WTC11 (cell line): ENCODE data around the gene MPP2. TPM values are rescaled to one million over a fixed set of nuclear protein-coding genes. Genes with fewer than 3 reads are reported as not detected.
"Not testable (repeated sequence)": the region's sequence is repeated elsewhere in the genome, so short reads cannot be mapped to it uniquely, and the experiment has no call there.

ENCODE experiments used
- ATAC-seq: fragments of 200-7000 bp; cut with Tn5 transposase; 2 replicates; pipeline ENCODE4 v1.10.0; 2021; ENCODE audit warnings: mild to moderate bottlenecking, moderate library complexity
- CTCF ChIA-PET: fragments of 300-600 bp; sonication (Branson Sonifier 250); formaldehyde crosslinking; loops from one replicate; lab custom pipeline; 2021; ENCODE audit warnings: antibody characterized with exemption; lab: Charles Lee
- POLR2A ChIA-PET: fragments of 350-600 bp; sonication (Branson Sonifier 250); formaldehyde crosslinking; loops from one replicate; lab custom pipeline; 2021; ENCODE audit warnings: antibody characterized with exemption; lab: Charles Lee
- DNase-seq: peaks from one replicate; pipeline ENCODE4 v3.0.0; 2021; ENCODE audit warnings: low spot score
- H3K27ac Mint-ChIP-seq: 2 replicates; pipeline ENCODE4 v1.8.0; 2021; ENCODE audit warnings: mixed read lengths
- H3K27me3 Mint-ChIP-seq: 2 replicates; pipeline ENCODE4 v1.8.0; 2021; ENCODE audit warnings: low read depth, mild to moderate bottlenecking, moderate library complexity, mixed read lengths
- H3K36me3 Mint-ChIP-seq: 2 replicates; pipeline ENCODE4 v1.8.0; 2021; ENCODE audit warnings: mixed read lengths
- H3K4me1 Mint-ChIP-seq: 2 replicates; pipeline ENCODE4 v1.8.0; 2022; ENCODE audit warnings: mixed read lengths
- H3K4me3 Mint-ChIP-seq: 2 replicates; pipeline ENCODE4 v1.8.0; 2021; ENCODE audit warnings: mild to moderate bottlenecking, moderate library complexity, mixed read lengths
- H3K9me3 Mint-ChIP-seq: 2 replicates; pipeline ENCODE4 v1.8.0; 2021; ENCODE audit warnings: mixed read lengths
- JUN ChIP-seq: sonication (generic); formaldehyde crosslinking; IDR thresholded peaks from 2 replicates; pipeline ENCODE4 v1.8.0; 2023; ENCODE audit warnings: mild to moderate bottlenecking, missing genetic modification reagents
- NFATC4 ChIP-seq: fragments of 250-450 bp; sonication (Bioruptor Pico); IDR thresholded peaks from 2 replicates; pipeline ENCODE4 v1.9.0; 2021; ENCODE audit warnings: mild to moderate bottlenecking
- NFE2L1 ChIP-seq: sonication (generic); formaldehyde crosslinking; IDR thresholded peaks from 2 replicates; pipeline ENCODE4 v1.8.1; 2023; ENCODE audit warnings: missing genetic modification reagents
- TP53 ChIP-seq: sonication (generic); formaldehyde crosslinking; IDR thresholded peaks from 2 replicates; pipeline ENCODE4 v1.8.1; 2023; ENCODE audit warnings: mild to moderate bottlenecking, missing genetic modification reagents
- ZNF423 ChIP-seq: fragments of 250-450 bp; sonication (Bioruptor Pico); IDR thresholded peaks from 2 replicates; pipeline ENCODE4 v2.1.2; 2022; ENCODE audit warnings: mild to moderate bottlenecking, moderate library complexity
- total RNA-seq: library from RNA; stranded (reverse); gene quantifications from 3 replicates; pipeline ENCODE4 v1.2.3, GENCODE V29; 2021
- TF ChIP-seq, protein P1 (sequence below): sonication (generic); formaldehyde crosslinking; IDR thresholded peaks from 2 replicates; pipeline ENCODE4 v1.8.1; 2022; ENCODE audit warnings: missing genetic modification reagents, borderline replicate concordance
- TF ChIP-seq, protein P2 (sequence below): sonication (generic); formaldehyde crosslinking; IDR thresholded peaks from 2 replicates; pipeline ENCODE4 v1.8.0; 2022; ENCODE audit warnings: mild to moderate bottlenecking, missing genetic modification reagents
- TF ChIP-seq, protein P3 (sequence below): sonication (generic); formaldehyde crosslinking; IDR thresholded peaks from 2 replicates; pipeline ENCODE4 v1.8.1; 2022; ENCODE audit warnings: mild to moderate bottlenecking, moderate library complexity, missing genetic modification reagents
- TF ChIP-seq, protein P4 (sequence below): sonication (generic); formaldehyde crosslinking; IDR thresholded peaks from 2 replicates; pipeline ENCODE4 v1.8.0; 2023; ENCODE audit warnings: mild to moderate bottlenecking, missing genetic modification reagents
- TF ChIP-seq, protein P5 (sequence below): sonication (generic); formaldehyde crosslinking; IDR thresholded peaks from 2 replicates; pipeline ENCODE4 v1.8.1; 2022; ENCODE audit warnings: low read depth, missing genetic modification reagents, borderline replicate concordance
- TF ChIP-seq, protein P6 (sequence below): fragments of 250-450 bp; sonication (Bioruptor Pico); IDR thresholded peaks from 2 replicates; pipeline ENCODE4 v1.9.0; 2021; ENCODE audit warnings: moderate library complexity, mild to moderate bottlenecking, inconsistent platforms, borderline replicate concordance

MPP2 gene
- total RNA-seq, 1 experiment from 2014 or later = 29.3 TPM

DNA sequence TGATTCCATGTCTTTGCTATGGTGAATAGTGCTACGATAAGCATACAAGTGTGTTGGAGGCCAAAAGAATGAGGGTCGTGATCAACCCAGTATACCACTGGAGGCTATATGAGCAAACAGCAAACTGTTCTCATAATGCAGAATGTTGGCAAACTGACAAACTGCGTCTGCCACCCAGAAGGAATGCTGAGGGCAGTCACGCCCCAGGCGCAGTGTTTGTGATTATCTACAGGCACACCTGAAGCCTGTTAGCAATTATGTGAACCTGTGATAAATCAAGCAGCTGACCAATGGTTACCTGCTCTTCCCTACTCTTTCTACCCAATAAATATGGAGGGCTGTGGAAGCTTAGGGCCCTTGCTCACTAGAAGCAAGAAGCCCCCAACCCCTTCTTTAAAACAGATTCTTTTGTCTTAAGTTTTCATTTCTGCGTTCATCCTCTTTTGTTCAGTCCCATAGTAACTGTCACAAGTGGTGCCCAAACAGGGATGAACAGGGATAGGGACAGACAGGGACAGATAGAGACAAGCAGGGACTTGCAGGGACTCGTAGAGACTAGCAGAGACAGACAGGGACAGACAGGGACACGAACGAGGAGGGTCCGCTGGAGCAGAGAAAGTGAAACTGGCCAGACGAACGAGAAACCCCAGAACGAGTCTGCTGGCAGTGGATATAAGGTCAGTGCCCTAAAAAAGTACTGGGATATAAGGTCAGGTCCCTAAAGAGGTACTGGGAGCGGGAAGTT, 35.2 kb downstream of the MPP2 start:
- H3K27ac Mint-ChIP-seq = no peak overlapping the region; the same call in 1 of the 2 replicates
- no peak for ATAC-seq
- ChIA-PET POLR2A (no interaction called here), CTCF (interaction anchor here (1.4 kb wide), 1 partner anchor 26 kb away, joined by 4 read pairs; no protein-coding TSS in a partner anchor)
- no peaks in the 10 kb centered on the region for H3K9me3 Mint-ChIP-seq
- H3K27me3 Mint-ChIP-seq = peaks cover 13% of the 10 kb centered on the region
- DNase-seq = no peak
- no peak overlapping the region for H3K4me3 Mint-ChIP-seq
- TF ChIP-seq, protein P1, sequence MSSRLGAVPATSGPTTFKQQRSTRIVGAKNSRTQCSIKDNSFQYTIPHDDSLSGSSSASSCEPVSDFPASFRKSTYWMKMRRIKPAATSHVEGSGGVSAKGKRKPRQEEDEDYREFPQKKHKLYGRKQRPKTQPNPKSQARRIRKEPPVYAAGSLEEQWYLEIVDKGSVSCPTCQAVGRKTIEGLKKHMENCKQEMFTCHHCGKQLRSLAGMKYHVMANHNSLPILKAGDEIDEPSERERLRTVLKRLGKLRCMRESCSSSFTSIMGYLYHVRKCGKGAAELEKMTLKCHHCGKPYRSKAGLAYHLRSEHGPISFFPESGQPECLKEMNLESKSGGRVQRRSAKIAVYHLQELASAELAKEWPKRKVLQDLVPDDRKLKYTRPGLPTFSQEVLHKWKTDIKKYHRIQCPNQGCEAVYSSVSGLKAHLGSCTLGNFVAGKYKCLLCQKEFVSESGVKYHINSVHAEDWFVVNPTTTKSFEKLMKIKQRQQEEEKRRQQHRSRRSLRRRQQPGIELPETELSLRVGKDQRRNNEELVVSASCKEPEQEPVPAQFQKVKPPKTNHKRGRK (CRISPR knock-in tag) = no peak
- TF ChIP-seq, protein P2, sequence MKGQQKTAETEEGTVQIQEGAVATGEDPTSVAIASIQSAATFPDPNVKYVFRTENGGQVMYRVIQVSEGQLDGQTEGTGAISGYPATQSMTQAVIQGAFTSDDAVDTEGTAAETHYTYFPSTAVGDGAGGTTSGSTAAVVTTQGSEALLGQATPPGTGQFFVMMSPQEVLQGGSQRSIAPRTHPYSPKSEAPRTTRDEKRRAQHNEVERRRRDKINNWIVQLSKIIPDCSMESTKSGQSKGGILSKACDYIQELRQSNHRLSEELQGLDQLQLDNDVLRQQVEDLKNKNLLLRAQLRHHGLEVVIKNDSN (CRISPR knock-in tag) = no peak
- TF ChIP-seq, protein P3, sequence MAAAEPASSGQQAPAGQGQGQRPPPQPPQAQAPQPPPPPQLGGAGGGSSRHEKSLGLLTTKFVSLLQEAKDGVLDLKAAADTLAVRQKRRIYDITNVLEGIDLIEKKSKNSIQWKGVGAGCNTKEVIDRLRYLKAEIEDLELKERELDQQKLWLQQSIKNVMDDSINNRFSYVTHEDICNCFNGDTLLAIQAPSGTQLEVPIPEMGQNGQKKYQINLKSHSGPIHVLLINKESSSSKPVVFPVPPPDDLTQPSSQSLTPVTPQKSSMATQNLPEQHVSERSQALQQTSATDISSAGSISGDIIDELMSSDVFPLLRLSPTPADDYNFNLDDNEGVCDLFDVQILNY (CRISPR knock-in tag) = no peak
- no peak for TF ChIP-seq NFATC4 (CRISPR knock-in tag)
- TF ChIP-seq NFE2L1 (CRISPR knock-in tag) = no peak
- TF ChIP-seq, protein P4, sequence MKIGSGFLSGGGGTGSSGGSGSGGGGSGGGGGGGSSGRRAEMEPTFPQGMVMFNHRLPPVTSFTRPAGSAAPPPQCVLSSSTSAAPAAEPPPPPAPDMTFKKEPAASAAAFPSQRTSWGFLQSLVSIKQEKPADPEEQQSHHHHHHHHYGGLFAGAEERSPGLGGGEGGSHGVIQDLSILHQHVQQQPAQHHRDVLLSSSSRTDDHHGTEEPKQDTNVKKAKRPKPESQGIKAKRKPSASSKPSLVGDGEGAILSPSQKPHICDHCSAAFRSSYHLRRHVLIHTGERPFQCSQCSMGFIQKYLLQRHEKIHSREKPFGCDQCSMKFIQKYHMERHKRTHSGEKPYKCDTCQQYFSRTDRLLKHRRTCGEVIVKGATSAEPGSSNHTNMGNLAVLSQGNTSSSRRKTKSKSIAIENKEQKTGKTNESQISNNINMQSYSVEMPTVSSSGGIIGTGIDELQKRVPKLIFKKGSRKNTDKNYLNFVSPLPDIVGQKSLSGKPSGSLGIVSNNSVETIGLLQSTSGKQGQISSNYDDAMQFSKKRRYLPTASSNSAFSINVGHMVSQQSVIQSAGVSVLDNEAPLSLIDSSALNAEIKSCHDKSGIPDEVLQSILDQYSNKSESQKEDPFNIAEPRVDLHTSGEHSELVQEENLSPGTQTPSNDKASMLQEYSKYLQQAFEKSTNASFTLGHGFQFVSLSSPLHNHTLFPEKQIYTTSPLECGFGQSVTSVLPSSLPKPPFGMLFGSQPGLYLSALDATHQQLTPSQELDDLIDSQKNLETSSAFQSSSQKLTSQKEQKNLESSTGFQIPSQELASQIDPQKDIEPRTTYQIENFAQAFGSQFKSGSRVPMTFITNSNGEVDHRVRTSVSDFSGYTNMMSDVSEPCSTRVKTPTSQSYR = no peak
- TF ChIP-seq, protein P5, sequence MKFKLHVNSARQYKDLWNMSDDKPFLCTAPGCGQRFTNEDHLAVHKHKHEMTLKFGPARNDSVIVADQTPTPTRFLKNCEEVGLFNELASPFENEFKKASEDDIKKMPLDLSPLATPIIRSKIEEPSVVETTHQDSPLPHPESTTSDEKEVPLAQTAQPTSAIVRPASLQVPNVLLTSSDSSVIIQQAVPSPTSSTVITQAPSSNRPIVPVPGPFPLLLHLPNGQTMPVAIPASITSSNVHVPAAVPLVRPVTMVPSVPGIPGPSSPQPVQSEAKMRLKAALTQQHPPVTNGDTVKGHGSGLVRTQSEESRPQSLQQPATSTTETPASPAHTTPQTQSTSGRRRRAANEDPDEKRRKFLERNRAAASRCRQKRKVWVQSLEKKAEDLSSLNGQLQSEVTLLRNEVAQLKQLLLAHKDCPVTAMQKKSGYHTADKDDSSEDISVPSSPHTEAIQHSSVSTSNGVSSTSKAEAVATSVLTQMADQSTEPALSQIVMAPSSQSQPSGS (CRISPR knock-in tag) = no peak
- TF ChIP-seq, protein P6, sequence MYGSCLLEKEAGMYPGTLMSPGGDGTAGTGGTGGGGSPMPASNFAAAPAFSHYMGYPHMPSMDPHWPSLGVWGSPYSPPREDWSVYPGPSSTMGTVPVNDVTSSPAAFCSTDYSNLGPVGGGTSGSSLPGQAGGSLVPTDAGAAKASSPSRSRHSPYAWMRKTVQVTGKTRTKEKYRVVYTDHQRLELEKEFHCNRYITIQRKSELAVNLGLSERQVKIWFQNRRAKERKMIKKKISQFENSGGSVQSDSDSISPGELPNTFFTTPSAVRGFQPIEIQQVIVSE (CRISPR knock-in tag) = no peak
- no peak for TF ChIP-seq ZNF423 (CRISPR knock-in tag)
- TF ChIP-seq JUN (CRISPR knock-in tag) = no peak
- no peak for TF ChIP-seq TP53 (CRISPR knock-in tag)
- H3K36me3 Mint-ChIP-seq = no peaks in the 10 kb centered on the region
- peaks cover 9% of the 10 kb centered on the region for H3K4me1 Mint-ChIP-seq

DNA sequence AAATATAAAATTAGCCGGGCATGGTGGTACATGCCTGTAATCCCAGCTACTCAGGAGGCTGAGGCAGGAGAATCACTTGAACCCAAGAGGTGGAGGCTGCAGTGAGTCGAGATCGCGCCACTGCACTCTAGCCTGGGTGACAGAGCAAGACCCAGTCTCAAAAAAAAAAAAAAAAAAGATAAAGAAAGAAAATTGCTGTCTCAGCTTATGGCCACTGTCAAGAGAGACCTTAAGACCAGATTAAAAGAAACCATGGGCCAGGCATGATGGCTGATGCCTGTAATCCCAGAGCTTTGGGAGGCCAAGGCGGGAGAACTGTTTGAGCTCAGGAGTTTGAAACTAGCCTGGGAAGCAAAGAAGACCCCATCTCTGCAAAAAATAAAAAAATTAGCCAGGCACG, 38.3 kb downstream of the MPP2 start:
- H3K9me3 Mint-ChIP-seq, H3K27ac Mint-ChIP-seq, H3K4me1 Mint-ChIP-seq, H3K4me3 Mint-ChIP-seq, H3K36me3 Mint-ChIP-seq, DNase-seq, POLR2A ChIA-PET, ATAC-seq: not testable (repeated sequence)
- H3K27me3 Mint-ChIP-seq = peaks cover 16% of the 10 kb centered on the region
- CTCF ChIA-PET = interaction anchor here (3.7 kb wide), 1 partner anchor 11 kb away, joined by 14 read pairs; no protein-coding TSS in a partner anchor
